IMR-90 (cell line): ENCODE data around the gene LIMCH1.

Source experiments
- BHLHE40 ChIP-seq: fragments of 150-350 bp; IDR thresholded peaks from 2 replicates; pipeline ENCODE4 v1.6.1; 2016; ENCODE audit warnings: mild to moderate bottlenecking, low read depth, low read length
- CEBPB ChIP-seq: IDR thresholded peaks from 2 replicates; pipeline ENCODE4 v1.6.1; 2012; ENCODE audit warnings: low read depth, low read length, improper control_type of control experiment
- CTCF ChIP-seq: conservative IDR thresholded peaks from 2 replicates; pipeline ENCODE4 v1.5.1; 2012; ENCODE audit warnings: mild to moderate bottlenecking, low read depth, low read length, improper control_type of control experiment
- MAFK ChIP-seq: IDR thresholded peaks from 2 replicates; pipeline ENCODE4 v1.6.1; 2012; ENCODE audit warnings: low read depth, low read length, improper control_type of control experiment
- MAZ ChIP-seq: IDR thresholded peaks from 2 replicates; pipeline ENCODE4 v1.6.1; 2012; ENCODE audit warnings: low read depth, mild to moderate bottlenecking, low read length, improper control_type of control experiment, moderate library complexity, borderline replicate concordance
- MXI1 ChIP-seq: IDR thresholded peaks from 2 replicates; pipeline ENCODE4 v1.6.1; 2012; ENCODE audit warnings: low read depth, mild to moderate bottlenecking, low read length, moderate library complexity, borderline replicate concordance
- NFE2L2 ChIP-seq: fragments of 150-350 bp; IDR thresholded peaks from 2 replicates; pipeline ENCODE4 v1.6.1; 2016; ENCODE audit warnings: low read depth, mild to moderate bottlenecking, low read length
- POLR2A ChIP-seq: IDR thresholded peaks from 2 replicates; pipeline ENCODE4 v1.6.1; 2012; ENCODE audit warnings: mild to moderate bottlenecking, low read depth, low read length
- RAD21 ChIP-seq: IDR thresholded peaks from 2 replicates; pipeline ENCODE4 v1.6.1; 2012; ENCODE audit warnings: low read length, improper control_type of control experiment
- RCOR1 ChIP-seq: IDR thresholded peaks from 2 replicates; pipeline ENCODE4 v1.6.1; 2012; ENCODE audit warnings: mild to moderate bottlenecking, low read length, improper control_type of control experiment; ENCODE audit not compliant: insufficient replicate concordance
- RFX5 ChIP-seq: IDR thresholded peaks from 2 replicates; pipeline ENCODE4 v1.8.0; 2012; ENCODE audit warnings: low read depth, mild to moderate bottlenecking, low read length, moderate library complexity
- SMC3 ChIP-seq: fragments of 150-350 bp; IDR thresholded peaks from 2 replicates; pipeline ENCODE4 v1.6.1; 2016; ENCODE audit warnings: low read depth, mild to moderate bottlenecking, antibody characterized with exemption, low read length, moderate library complexity
- USF2 ChIP-seq: fragments of 150-350 bp; IDR thresholded peaks from 2 replicates; pipeline ENCODE4 v1.6.1; 2017; ENCODE audit warnings: mild to moderate bottlenecking, antibody characterized with exemption, low read length, low read depth

DNA sequence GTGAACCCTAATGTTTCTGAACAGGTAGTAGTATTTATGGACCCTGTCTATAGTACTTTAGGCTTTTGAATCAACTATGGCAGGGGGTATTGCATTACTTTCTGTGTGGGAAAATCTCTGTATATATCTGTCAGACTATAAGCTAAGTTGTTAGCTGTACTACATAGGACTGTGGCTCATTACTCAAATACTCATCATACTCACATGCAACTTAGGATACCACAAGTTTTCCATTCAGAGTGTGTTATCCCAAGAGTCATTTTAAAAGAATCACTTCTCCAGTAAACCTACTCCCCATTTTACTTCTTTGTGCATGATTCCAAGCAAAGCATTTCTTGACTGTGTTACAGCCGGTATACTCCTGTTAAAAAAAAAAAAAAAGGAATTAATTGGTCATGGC lies 115.0 kb downstream of the LIMCH1 start:
- no peak for TF ChIP-seq RAD21
- TF ChIP-seq RCOR1, result no peak
- TF ChIP-seq CTCF, result no peak
- TF ChIP-seq MXI1, result no peak
- no peak for TF ChIP-seq USF2
- no peak for TF ChIP-seq RFX5
- TF ChIP-seq NFE2L2, result no peak
- no peak for TF ChIP-seq POLR2A
- TF ChIP-seq BHLHE40, result no peak
- no peak for TF ChIP-seq CEBPB
- no peak for TF ChIP-seq MAZ
- no peak for TF ChIP-seq MAFK
- TF ChIP-seq SMC3, result no peak
